GM19467 (cell line): ENCODE results near the gene ANO9.
"Not testable (repeated sequence)": the region's sequence is repeated elsewhere in the genome, so short reads cannot be mapped to it uniquely, and the experiment has no call there.

Source experiments
- ATAC-seq: cut with Tn5 transposase; IDR thresholded peaks from one replicate; pipeline ENCODE4 v1.9.1; 2021; ENCODE audit warnings: mild to moderate bottlenecking, moderate library complexity; ENCODE audit not compliant: unreplicated experiment

Gene ANO9

GRCh38 chr11:405323-405953 lies 36.4 kb downstream of the ANO9 start:
- no peak for ATAC-seq

GRCh38 chr11:404551-405264 lies 37.1 kb downstream of the ANO9 start:
- no peak for ATAC-seq

DNA sequence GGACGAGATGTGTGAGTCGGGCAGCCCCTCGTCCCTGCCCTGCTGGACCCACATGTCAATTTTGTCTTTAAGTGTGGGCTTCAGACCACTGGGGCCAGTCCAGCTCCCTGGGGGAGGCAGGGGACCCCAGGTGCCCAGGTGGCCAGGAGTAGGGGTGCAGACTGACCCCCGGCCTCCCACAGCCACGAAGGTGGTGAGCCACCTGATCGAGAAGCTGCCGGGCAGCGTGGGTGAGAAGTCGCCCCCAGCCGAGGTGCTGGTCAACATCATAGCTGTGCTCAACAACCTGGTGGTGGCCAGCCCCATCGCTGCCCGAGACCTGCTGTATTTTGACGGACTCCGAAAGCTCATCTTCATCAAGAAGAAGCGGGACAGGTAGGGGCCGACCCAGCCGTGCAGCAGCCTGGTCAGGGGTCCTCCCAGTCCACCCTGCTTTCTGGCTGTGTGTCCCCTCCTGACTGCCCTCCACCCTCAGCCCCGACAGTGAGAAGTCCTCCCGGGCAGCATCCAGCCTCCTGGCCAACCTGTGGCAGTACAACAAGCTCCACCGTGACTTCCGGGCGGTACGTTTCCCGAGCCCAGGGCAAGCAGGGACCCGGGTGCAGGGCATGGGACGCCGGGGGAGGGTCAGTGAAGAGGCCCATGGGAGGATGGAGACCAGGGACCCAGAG lies 37.9 kb downstream of the ANO9 start:
- no peak for ATAC-seq

DNA sequence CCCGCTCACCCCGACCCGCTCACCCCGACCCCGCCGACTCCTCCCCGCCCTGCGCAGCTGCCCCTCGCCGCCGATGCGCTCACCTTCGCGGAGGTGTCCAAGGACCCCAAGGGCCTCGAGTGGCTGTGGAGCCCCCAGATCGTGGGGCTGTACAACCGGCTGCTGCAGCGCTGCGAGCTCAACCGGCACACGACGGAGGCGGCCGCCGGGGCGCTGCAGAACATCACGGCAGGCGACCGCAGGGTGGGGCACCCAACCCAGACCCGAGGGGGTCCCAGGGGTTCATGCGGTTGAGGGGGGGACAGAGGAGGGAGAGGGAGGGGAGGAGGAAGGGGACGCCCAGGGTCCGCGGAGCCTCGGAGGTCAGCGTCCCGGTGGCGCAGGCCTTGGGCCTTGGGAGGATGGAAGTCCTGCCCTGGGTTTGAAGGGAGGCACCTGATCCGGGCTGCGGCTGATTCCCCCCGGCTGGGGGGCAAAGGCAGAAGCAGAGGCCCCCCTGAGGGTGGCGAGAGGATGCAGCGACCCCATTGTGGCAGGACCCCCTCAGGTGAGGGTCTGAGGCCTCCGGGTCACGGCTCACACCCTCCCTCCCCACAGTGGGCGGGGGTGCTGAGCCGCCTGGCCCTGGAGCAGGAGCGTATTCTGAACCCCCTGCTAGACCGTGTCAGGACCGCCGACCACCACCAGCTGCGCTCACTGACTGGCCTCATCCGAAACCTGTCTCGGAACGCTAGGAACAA lies 38.6 kb downstream of the ANO9 start:
- no peak for ATAC-seq

DNA sequence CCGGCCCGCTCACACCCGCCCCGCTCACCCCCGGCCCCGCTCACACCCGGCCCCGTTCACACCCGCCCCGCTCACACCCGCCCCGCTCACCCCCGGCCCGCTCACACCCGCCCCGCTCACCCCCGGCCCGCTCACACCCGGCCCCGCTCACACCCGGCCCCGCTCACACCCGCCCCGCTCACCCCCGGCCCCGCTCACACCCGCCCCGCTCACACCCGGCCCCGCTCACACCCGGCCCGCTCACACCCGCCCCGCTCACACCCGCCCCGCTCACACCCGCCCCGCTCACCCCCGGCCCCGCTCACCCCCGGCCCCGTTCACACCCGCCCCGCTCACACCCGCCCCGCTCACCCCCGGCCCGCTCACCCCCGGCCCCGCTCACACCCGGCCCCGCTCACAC lies 40.6 kb downstream of the ANO9 start:
- ATAC-seq: not testable (repeated sequence)

DNA sequence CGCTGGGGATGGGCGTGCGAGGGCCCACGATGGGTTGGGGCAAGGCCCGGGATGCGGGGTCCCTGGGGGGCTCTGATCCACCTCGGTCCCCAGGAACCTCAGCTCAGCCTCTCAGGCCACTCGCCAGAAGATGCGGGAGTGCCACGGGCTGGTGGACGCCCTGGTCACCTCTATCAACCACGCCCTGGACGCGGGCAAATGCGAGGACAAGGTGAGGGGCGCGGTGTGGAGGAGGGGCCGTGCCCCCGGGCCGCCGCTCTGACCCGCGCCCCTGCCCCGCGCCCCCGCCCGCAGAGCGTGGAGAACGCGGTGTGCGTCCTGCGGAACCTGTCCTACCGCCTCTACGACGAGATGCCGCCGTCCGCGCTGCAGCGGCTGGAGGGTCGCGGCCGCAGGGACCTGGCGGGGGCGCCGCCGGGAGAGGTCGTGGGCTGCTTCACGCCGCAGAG lies 41.5 kb downstream of the ANO9 start:
- no peak for ATAC-seq

DNA sequence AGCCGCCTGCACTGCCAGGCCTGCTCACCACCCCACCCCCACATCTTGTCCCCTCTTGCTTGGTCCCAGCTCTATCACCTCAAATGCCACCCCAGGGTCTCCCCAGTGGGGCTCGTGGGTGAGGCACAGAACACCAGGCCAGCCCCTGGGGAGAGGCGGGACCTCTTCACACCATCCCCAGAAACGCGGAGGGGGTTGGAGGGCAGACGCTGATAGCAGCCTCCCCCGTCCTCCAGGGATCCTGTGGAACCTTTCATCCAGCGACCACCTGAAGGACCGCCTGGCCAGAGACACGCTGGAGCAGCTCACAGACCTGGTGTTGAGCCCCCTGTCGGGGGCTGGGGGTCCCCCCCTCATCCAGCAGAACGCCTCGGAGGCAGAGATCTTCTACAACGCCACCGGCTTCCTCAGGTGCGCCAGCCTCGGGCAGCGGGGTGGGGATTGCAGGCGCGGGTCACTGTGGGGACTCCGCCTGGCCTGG lies 42.0 kb downstream of the ANO9 start:
- ATAC-seq: no peak

DNA sequence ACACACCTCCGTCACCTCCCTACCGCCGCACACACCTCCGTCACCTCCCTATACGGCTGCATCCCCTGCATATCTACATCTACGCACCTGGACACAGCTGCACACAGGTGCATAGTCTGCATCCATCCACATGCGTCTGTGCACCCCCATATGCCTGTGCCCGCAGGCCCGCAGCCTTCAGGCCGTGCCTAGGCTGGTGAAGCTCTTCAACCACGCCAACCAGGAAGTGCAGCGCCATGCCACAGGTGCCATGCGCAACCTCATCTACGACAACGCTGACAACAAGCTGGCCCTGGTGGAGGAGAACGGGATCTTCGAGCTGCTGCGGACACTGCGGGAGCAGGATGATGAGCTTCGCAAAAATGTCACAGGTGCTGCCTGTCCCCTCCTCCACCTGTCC lies 43.0 kb downstream of the ANO9 start:
- no peak for ATAC-seq

GRCh38 chr11:396948-397548 lies 44.8 kb downstream of the ANO9 start:
- no peak for ATAC-seq

- no peak for ATAC-seq
Measured at GRCh38 chr11:396511-396947, 45.3 kb downstream of the ANO9 start.

DNA sequence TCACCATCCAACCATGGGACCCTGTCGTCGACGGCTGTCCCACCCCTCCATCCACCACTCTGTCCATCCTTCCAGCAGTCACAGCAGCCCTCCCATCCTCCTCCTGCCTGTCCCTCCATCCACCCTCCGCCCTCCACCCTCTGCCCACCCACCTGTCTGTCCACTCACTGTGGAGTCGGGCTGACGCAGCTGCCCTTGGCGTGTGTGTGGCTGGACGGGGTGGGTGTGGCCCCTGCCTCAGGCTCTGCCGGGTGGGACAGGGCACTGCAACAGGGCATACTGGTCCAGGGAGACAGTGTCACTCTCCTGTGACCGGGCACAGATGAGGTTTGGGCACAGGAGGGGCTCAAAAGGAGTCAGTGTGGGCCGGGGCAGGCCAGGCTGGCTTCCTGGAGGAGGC lies 45.9 kb downstream of the ANO9 start:
- ATAC-seq: no peak

- no peak for ATAC-seq
Measured at GRCh38 chr11:394858-395655, 46.8 kb downstream of the ANO9 start.

- ATAC-seq: no peak
Measured at GRCh38 chr11:394034-394857, 47.6 kb downstream of the ANO9 start, which contains the start of gene PKP3. PKP3 (plus strand) TSS chr11:394209; CDS start chr11:394293, 84 bp downstream.

DNA sequence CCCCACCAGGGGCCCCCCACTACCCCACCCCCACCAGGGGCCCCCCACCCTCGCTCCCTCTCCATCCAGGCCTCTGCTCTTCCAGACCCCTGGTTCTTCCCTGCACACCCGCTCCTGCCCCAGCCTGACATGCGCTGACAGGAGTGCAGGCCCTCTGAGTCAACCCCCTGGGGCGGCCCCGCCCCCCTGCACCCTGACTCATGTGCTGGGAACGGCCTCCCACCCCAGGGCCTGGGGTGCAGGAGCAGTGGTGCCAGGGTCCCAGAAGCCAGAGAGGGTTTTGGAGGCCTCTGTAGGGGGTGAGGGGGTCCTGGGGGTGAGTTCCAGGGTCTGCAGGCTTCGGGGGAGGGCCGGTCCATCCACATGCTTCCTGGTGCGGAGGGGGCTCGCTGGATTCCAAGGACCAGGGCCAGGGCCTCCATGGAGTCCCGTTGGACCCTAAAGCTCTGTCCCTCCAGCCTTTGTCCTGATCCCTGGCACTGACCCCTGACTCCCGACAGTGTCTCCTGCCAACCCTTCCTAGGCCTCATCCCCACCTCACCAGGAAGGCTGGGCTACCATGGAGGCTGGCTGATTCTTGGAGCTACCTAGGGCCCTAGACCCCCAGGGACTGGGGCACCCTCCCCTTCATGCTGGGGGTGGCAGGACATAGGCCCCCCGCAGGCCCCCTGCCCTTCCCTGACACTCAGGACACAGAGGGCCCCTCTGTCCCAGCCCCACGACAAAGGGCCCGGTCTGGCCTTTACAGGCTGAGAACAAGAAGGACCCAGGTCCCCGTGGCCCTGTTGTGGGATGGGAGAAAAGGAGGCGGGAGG lies 48.4 kb downstream of the ANO9 start:
- ATAC-seq: no peak

- ATAC-seq: no peak
Measured at GRCh38 chr11:392102-392777, 49.6 kb downstream of the ANO9 start.

- no peak for ATAC-seq
Measured at GRCh38 chr11:391117-392017, 50.4 kb downstream of the ANO9 start.

GRCh38 chr11:390175-390574 lies 51.6 kb downstream of the ANO9 start:
- ATAC-seq: no peak
